ENCODE data around the gene ADAMTS15. TPM values are rescaled to one million over a fixed set of nuclear protein-coding genes. Genes with fewer than 3 reads are reported as not detected.

ADAMTS15 gene
- total RNA-seq, 1 donor, result not detected

GRCh38 chr11:130413405-130414106, 34.9 kb upstream of the ADAMTS15 start:
- H3K4me1 ChIP-seq (ENCODE audit: insufficient read depth, low read length), result no peaks in the 10 kb centered on the region
- H3K4me3 ChIP-seq (ENCODE audit: low read length), result no peak overlapping the region
- H3K27me3 ChIP-seq (ENCODE audit: insufficient read depth, low read length), result no peaks in the 10 kb centered on the region
- H3K9me3 ChIP-seq (ENCODE audit: low read depth, low read length), result no peaks in the 10 kb centered on the region

DNA sequence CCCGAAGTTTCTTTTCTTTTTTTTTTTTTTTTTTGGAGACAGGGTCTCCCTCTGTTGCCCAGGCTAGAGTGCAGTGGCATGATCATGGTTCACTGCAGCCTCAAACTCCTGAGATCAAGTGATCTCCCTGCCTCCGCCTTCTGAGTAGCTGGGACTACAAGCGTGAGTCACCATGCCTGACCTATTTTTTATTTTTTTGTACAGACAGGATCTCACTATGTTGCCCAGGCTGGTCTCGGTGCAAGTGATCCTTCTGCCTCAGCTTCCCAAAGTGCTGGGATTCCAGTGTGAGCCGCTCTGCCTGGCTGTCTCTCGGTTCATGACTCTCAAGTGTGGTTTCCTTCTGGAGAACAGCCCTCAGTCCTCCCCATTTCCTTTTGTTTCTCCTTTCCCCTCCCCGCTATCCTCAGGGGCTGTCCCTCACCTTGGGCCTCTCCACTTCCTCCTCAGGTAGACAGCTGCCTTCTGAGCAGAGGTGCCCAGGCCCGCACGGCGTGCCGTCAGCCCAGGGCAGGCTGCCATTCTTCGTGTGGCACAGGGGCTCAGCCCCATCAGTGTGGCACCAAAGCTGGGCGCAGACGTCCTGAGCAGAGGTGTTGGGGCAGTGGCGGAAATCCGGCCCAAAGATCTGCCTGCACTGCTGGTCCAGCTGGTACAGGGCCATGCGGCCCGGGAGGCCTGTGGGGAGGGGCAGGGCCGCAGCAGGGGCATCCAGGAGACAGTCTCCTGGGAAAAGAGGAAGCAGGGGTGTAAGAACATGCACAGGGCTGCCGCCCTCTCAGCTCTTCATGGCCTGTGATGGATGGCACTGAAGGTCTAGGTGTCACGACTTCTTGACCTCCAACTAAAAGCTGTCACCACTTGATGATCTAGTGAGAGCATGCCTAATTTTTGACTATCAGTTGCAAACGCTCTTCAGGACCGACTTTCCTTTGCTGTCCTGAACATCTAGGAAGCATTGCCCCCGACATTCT, 34.1 kb upstream of the ADAMTS15 start:
- H3K4me1 ChIP-seq (ENCODE audit: insufficient read depth, low read length), result no peaks in the 10 kb centered on the region
- no peaks in the 10 kb centered on the region for H3K27me3 ChIP-seq (ENCODE audit: insufficient read depth, low read length)
- H3K9me3 ChIP-seq (ENCODE audit: low read depth, low read length), result no peaks in the 10 kb centered on the region
- H3K4me3 ChIP-seq (ENCODE audit: low read length), result no peak overlapping the region

GRCh38 chr11:130415731-130416529, 32.5 kb upstream of the ADAMTS15 start:
- Histone ChIP-seq H3K4me3 (ENCODE audit: low read length) (no peak overlapping the region), H3K27me3 (ENCODE audit: insufficient read depth, low read length) (no peaks in the 10 kb centered on the region), H3K9me3 (ENCODE audit: low read depth, low read length) (no peaks in the 10 kb centered on the region), H3K4me1 (ENCODE audit: insufficient read depth, low read length) (peaks cover 2% of the 10 kb centered on the region)

- Histone ChIP-seq H3K27me3 (ENCODE audit: insufficient read depth, low read length) (no peaks in the 10 kb centered on the region), H3K4me3 (ENCODE audit: low read length) (no peak overlapping the region), H3K9me3 (ENCODE audit: low read depth, low read length) (no peaks in the 10 kb centered on the region), H3K4me1 (ENCODE audit: insufficient read depth, low read length) (peaks cover 4% of the 10 kb centered on the region)
Measured at GRCh38 chr11:130416530-130416882, 31.9 kb upstream of the ADAMTS15 start.

DNA sequence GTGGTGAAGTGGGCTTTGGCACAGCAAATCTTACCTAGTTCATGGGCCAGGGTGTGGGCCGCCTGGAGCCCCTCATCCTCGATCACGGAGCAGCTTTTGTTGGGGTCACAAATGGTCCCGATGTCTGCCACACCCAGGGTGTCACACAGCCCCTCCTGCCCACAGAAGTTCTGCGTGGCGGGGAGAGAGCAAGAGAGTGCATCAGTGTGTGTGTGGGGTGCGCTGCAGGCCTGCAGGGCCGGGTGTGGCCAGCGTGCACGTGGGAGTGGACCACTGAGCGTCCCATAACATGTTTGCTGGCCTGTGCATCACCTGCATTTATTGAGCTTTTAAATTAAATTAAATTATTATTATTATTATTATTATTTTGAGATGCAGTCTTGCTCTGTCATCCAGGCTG, 31.5 kb upstream of the ADAMTS15 start:
- H3K27me3 ChIP-seq (ENCODE audit: insufficient read depth, low read length), result no peaks in the 10 kb centered on the region
- no peak overlapping the region for H3K4me3 ChIP-seq (ENCODE audit: low read length)
- H3K4me1 ChIP-seq (ENCODE audit: insufficient read depth, low read length), result peaks cover 4% of the 10 kb centered on the region
- no peaks in the 10 kb centered on the region for H3K9me3 ChIP-seq (ENCODE audit: low read depth, low read length)

GRCh38 chr11:130418210-130418609, 30.2 kb upstream of the ADAMTS15 start:
- Histone ChIP-seq H3K4me1 (ENCODE audit: insufficient read depth, low read length) (peaks cover 4% of the 10 kb centered on the region), H3K9me3 (ENCODE audit: low read depth, low read length) (no peaks in the 10 kb centered on the region), H3K27me3 (ENCODE audit: insufficient read depth, low read length) (no peaks in the 10 kb centered on the region), H3K4me3 (ENCODE audit: low read length) (no peak overlapping the region)

DNA sequence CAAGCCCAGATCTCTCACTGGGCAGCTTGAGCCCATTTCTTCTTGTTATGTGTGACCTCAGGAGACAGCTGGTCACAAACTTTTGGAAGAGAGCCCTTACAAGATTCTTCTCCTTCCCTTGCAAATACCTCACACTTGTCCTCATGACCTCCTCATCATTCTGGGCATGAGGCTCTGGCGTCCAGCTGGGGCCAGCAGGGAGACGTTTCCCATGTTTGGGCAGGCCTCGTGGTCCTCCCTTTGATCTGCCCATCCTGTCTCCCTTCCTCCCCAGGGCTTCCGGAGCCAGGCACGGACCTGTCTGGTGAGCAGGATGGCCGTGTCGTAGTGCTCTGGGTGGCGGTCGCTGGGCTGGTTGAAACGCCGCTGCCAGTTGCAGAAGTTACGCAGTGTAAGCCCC, 29.7 kb upstream of the ADAMTS15 start:
- Histone ChIP-seq H3K9me3 (ENCODE audit: low read depth, low read length) (no peaks in the 10 kb centered on the region), H3K4me1 (ENCODE audit: insufficient read depth, low read length) (peaks cover 4% of the 10 kb centered on the region), H3K4me3 (ENCODE audit: low read length) (no peak overlapping the region), H3K27me3 (ENCODE audit: insufficient read depth, low read length) (no peaks in the 10 kb centered on the region)

DNA sequence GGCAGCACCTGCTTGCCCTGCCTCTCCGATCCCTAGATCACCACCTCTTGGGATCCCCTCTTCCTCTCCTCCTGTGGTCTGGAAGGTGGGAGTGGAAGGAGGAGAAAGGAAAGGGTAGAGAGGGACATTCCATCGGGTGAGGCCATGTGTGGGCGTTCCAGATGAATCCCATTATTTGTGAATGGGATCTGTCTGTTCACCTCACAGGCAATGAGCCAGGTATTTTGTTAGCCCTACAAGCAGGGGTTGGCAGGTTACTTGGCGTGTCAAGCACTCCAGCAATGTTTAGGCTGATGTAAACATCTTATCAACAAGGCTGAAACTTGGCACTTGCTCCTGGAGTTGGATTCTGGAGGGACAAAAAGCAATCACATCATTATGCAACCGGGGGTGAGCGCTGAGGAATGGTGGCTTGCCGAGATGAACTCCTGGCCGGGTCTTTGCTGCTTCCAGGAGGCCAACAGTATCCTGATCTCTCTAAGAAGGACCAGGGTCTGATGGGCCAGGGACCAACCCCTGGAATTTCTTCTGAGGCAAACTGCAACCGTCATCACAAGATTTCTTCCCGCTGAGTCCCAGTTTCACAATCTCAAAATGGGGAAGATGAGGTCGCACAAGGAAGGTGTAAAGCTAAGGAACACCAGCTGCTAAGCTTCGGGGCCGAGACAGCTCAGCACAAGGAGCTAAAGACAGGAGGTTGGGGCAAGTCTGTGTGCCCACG, 27.8 kb upstream of the ADAMTS15 start:
- H3K4me3 ChIP-seq (ENCODE audit: low read length), result no peak overlapping the region
- H3K4me1 ChIP-seq (ENCODE audit: insufficient read depth, low read length), result peaks cover 4% of the 10 kb centered on the region
- no peaks in the 10 kb centered on the region for H3K9me3 ChIP-seq (ENCODE audit: low read depth, low read length)
- H3K27me3 ChIP-seq (ENCODE audit: insufficient read depth, low read length), result no peaks in the 10 kb centered on the region

GRCh38 chr11:130421199-130421585, 27.3 kb upstream of the ADAMTS15 start:
- Histone ChIP-seq H3K4me3 (ENCODE audit: low read length) (no peak overlapping the region), H3K9me3 (ENCODE audit: low read depth, low read length) (no peaks in the 10 kb centered on the region), H3K27me3 (ENCODE audit: insufficient read depth, low read length) (peaks cover 3% of the 10 kb centered on the region), H3K4me1 (ENCODE audit: insufficient read depth, low read length) (peaks cover 4% of the 10 kb centered on the region)

GRCh38 chr11:130421697-130422096, 26.7 kb upstream of the ADAMTS15 start:
- Histone ChIP-seq H3K9me3 (ENCODE audit: low read depth, low read length) (no peaks in the 10 kb centered on the region), H3K4me1 (ENCODE audit: insufficient read depth, low read length) (peaks cover 4% of the 10 kb centered on the region), H3K4me3 (ENCODE audit: low read length) (no peak overlapping the region), H3K27me3 (ENCODE audit: insufficient read depth, low read length) (peaks cover 8% of the 10 kb centered on the region)

GRCh38 chr11:130422251-130422995, 26.0 kb upstream of the ADAMTS15 start:
- no peak overlapping the region for H3K4me3 ChIP-seq (ENCODE audit: low read length)
- peaks cover 15% of the 10 kb centered on the region for H3K27me3 ChIP-seq (ENCODE audit: insufficient read depth, low read length)
- no peaks in the 10 kb centered on the region for H3K9me3 ChIP-seq (ENCODE audit: low read depth, low read length)
- H3K4me1 ChIP-seq (ENCODE audit: insufficient read depth, low read length), result peaks cover 6% of the 10 kb centered on the region

DNA sequence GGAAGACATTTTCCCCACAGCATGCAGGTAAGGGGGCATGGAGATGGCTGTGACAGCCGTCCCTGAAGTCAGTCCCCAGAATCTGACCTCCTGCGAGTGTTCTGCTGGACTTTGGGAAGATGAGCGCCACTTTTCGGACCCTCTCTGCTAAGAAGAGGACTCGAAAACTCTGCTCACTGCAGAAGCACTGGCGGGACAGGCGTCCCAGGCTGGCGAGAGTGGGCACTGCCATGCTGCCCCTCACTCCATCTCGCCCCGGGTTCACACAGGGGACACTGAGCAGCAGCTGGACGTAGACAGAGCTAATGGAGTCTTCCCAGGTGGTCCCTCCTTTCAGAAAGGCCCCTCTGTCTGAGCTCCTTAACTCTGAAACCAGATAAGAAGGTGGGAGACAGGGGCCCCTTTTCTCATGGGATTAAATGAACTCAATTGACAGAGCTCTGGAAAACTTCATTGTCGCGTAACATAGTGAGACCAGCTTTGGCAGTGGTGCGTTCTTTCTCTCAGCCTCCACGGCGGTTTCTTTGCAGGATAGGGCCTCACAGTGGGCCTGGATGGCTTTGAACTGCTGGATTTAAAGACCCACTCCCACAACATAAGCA, 24.8 kb upstream of the ADAMTS15 start:
- H3K9me3 ChIP-seq (ENCODE audit: low read depth, low read length), result no peaks in the 10 kb centered on the region

DNA sequence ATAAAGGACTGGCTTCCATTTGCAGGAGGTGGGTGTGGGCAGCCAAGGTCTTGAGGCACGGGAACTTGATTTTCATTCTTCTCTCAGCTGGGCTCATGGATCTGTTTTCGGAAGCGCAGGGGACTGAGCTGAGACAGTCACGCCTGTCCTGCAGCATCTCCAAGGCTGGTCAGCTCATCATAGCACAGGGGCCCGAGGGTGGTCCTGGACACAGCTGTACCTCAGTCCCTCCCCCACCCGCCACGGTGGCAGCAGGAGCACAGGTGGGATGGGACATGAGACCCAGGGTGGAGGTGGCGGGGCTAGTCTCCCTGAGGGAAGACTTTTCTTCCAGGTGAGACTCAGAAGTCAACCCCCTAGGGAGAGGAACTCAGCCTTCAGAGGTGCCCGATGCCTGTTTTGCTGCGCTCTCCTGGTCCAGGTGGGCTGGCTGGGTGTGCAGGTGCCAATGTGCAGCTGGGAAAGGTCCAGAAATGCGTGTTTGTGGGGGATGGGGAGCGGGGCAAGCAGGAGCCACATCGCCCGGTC, 23.8 kb upstream of the ADAMTS15 start:
- Histone ChIP-seq H3K4me3 (ENCODE audit: low read length) (no peak overlapping the region), H3K4me1 (ENCODE audit: insufficient read depth, low read length) (peaks cover 10% of the 10 kb centered on the region), H3K9me3 (ENCODE audit: low read depth, low read length) (no peaks in the 10 kb centered on the region), H3K27me3 (ENCODE audit: insufficient read depth, low read length) (peaks cover 32% of the 10 kb centered on the region)

More for the DNA sequence above, 24.8 kb upstream of the ADAMTS15 start:
- Histone ChIP-seq H3K4me3 (ENCODE audit: low read length) (no peak overlapping the region), H3K4me1 (ENCODE audit: insufficient read depth, low read length) (peaks cover 10% of the 10 kb centered on the region), H3K27me3 (ENCODE audit: insufficient read depth, low read length) (peaks cover 21% of the 10 kb centered on the region)
